ENCODE measurements around the gene HID1. TPM values are rescaled to one million over a fixed set of nuclear protein-coding genes. Genes with fewer than 3 reads are reported as not detected.
A peak's percentile ranks its signal among the peaks of the same experiment; 100 is the strongest.

Gene HID1
- total RNA-seq, 4 donors from 2014 or later = 4.6 to 21.9 (median 10.8) TPM

DNA sequence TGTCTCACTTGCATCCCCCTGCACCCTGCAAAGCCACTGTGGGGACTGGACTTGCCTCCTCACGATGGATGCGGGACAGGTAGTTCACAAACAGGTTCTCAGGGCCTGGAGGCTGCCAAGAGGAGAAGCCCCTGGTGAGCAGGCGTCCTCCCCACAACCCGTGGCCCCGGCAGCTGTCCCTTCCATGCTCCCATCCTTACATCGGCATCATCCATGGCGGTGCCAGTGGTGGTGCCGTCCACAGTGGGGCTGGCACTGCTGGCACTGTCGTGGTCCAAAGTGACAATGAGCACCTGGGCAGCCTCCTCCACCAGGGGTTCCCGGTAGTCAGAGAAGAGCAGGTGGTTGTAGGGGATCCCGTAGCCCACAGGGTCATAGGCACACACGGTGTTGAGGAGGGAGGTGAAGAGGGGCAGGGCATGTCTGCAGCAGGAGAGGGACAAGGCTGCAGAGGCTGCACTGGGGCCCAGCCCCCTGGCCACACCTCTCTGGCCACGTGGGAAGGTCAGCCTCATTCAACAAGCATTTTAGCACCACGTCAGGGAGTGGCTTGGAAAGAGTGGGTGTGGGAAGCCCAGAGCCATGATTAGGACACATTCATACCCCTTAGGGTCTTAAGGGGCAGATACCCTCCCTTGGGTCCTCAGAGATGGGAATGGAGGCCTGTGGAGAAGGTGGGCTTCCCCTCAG lies 12.6 kb downstream of the HID1 start:
- WGBS, 2 donors (ENCODE audit: low coverage in 1 of 2) = 46% methylated on average over 3 of the region's 14 CpGs; no CpG with 5 or more reads in 1 of the 2 donors
- ATAC-seq = no peak
- no peak overlapping the region for H3K27ac ChIP-seq

DNA sequence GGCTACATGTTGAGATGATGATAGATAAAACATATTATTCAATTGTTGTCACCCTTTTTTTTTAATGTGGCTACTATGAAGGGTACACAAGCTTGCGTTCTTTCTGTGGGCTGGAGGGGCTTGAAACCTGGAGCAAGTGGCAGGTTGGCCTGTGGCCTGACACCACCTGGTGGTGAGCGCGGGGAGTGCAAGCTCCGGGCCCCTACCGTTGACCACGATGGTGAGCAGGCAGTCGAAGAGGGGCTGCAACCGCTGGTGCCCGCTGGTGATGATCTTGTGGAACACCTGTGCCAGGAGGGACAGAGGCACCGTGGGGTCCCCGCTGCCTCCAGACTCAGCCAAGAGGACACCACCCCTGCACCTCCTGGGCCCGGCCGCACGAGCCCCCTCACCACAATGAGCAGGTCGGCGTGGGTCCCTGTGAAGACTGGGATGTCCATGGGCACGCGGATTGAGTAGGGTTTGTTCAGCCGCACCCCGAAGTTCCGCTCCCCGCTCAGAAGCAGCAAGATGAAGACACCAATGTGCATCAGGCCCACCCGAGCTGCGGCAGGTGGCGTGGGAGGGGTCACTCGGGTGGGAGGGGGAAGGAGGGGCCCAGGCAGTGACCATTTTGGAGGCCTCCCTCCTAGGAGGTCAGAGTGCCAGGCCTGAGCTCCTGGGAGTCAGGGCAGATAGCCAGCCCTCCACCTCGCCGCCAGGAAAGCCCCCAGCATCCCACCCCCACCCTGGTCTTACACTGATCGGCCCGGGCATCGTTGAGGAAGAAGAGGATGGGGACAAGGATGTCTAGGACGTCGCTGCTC lies 14.4 kb downstream of the HID1 start:
- WGBS, 2 donors (ENCODE audit: low coverage in 1 of 2) = 2 to 10% methylated on average over 2 to 6 of the region's 33 CpGs
- peak; percentile 28 for ATAC-seq
- TF ChIP-seq POLR2A (IDR thresholded peaks at IDR 0.05) = no peak
- TF ChIP-seq, protein P1, sequence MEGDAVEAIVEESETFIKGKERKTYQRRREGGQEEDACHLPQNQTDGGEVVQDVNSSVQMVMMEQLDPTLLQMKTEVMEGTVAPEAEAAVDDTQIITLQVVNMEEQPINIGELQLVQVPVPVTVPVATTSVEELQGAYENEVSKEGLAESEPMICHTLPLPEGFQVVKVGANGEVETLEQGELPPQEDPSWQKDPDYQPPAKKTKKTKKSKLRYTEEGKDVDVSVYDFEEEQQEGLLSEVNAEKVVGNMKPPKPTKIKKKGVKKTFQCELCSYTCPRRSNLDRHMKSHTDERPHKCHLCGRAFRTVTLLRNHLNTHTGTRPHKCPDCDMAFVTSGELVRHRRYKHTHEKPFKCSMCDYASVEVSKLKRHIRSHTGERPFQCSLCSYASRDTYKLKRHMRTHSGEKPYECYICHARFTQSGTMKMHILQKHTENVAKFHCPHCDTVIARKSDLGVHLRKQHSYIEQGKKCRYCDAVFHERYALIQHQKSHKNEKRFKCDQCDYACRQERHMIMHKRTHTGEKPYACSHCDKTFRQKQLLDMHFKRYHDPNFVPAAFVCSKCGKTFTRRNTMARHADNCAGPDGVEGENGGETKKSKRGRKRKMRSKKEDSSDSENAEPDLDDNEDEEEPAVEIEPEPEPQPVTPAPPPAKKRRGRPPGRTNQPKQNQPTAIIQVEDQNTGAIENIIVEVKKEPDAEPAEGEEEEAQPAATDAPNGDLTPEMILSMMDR (IDR thresholded peaks at IDR 0.05) = peak in 3 of 4 experiments; percentile 82 to 96 (median 93)

More for the DNA sequence above, 12.6 kb downstream of the HID1 start:
- peaks cover 8% of the 10 kb centered on the region for H3K27me3 ChIP-seq
- peaks cover 0 to 11% of the 10 kb centered on the region in 2 donors for H3K36me3 ChIP-seq
- H3K4me3 ChIP-seq = no peak overlapping the region
- peaks cover 0 to 14% (median 0%) of the 10 kb centered on the region in 3 donors for H3K4me1 ChIP-seq
- no peaks in the 10 kb centered on the region for H3K9me3 ChIP-seq
- TF ChIP-seq, protein P1 (IDR thresholded peaks at IDR 0.05) = no peak
- TF ChIP-seq POLR2AphosphoS5 (IDR thresholded peaks at IDR 0.05) (no peak), POLR2A (IDR thresholded peaks at IDR 0.05) (no peak), EP300 (IDR thresholded peaks at IDR 0.05) (no peak)

DNA sequence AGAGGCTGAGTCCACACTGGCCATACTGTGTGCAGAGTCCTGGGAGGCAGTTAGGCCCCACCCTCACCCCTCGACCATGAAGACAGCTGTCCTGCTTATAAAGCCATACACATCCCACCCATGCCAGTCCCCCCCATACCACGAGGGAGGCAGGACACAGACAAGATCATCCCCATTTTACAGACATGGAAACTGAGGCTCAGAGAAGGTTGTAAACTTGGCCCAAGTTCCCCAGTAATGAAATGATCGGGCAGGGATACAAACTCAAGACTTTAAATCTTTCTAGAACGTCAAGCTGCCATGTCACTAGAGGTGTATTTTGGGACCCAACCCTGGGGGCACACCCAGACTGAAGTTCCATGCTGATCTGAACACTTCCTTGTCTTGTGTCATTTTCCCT lies 16.5 kb downstream of the HID1 start:
- WGBS, 2 donors (ENCODE audit: low coverage in 1 of 2) = 100% methylated on average over 1 of the region's 4 CpGs; no CpG with 5 or more reads in 1 of the 2 donors
- peaks cover 0 to 5% (median 0%) of the 10 kb centered on the region in 3 donors for H3K4me1 ChIP-seq

More for the DNA sequence above, 14.4 kb downstream of the HID1 start:
- Histone ChIP-seq H3K27ac (no peak overlapping the region), H3K36me3 (peaks cover 0 to 14% of the 10 kb centered on the region in 2 donors), H3K27me3 (peaks cover 12% of the 10 kb centered on the region), H3K9me3 (no peaks in the 10 kb centered on the region), H3K4me1 (peaks cover 0 to 14% (median 0%) of the 10 kb centered on the region in 3 donors), H3K4me3 (no peak overlapping the region)

DNA sequence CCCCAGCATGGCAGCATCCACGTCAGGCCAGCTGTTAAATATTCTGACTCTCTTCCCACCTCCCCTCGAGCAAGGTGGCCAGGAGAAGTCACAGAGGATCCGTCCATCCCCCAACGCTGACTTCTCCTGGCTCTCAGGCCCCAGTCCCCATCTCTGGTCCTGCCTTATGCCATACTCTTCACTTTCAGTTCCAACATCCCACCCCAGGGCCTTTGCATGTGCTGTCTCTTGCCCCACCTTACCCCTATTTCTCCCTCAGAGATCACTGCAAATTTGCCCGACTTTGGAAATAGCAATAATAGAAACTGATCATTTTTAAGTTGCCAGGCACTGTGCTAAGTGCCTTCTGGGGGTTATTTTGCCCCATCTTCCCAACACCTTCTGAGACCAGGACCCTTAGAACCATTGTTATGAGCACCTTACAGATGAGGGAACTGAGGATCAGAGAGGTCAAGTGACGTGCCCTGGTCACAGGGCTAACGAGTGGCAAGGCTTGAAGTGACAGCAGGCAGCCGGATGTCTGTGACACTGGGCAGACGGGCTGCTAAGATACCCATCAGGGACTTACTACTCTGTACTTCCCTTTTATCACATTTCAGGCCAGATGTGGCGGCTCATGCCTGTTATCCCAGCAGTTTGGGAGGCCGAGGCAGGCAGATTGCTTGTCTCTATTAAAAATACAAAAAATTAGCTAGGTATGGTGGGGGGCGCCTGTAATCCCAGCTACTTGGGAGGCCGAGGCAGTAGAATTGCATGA lies 17.7 kb downstream of the HID1 start:
- no peak overlapping the region for H3K27ac ChIP-seq
- H3K9me3 ChIP-seq = no peaks in the 10 kb centered on the region
- ATAC-seq = no peak
- no peak overlapping the region for H3K4me3 ChIP-seq
- peaks cover 0 to 5% (median 0%) of the 10 kb centered on the region in 3 donors for H3K4me1 ChIP-seq
- TF ChIP-seq POLR2A (IDR thresholded peaks at IDR 0.05) (no peak), EP300 (IDR thresholded peaks at IDR 0.05) (no peak), POLR2AphosphoS5 (IDR thresholded peaks at IDR 0.05) (no peak)
- TF ChIP-seq, protein P1 (IDR thresholded peaks at IDR 0.05) = no peak
- peaks cover 38% of the 10 kb centered on the region for H3K27me3 ChIP-seq
- WGBS, 2 donors (ENCODE audit: low coverage in 1 of 2) = 64 to 82% methylated on average over 6 to 11 of the region's 13 CpGs
- peaks cover 0 to 14% of the 10 kb centered on the region in 2 donors for H3K36me3 ChIP-seq

More for the DNA sequence above, 16.5 kb downstream of the HID1 start:
- no peak overlapping the region for H3K4me3 ChIP-seq
- H3K27ac ChIP-seq = no peak overlapping the region
- TF ChIP-seq POLR2A (IDR thresholded peaks at IDR 0.05) = no peak
- TF ChIP-seq, protein P1 (IDR thresholded peaks at IDR 0.05) = no peak
- no peak for TF ChIP-seq POLR2AphosphoS5 (IDR thresholded peaks at IDR 0.05)
- no peak for TF ChIP-seq EP300 (IDR thresholded peaks at IDR 0.05)
- peaks cover 0 to 14% of the 10 kb centered on the region in 2 donors for H3K36me3 ChIP-seq
- no peak for ATAC-seq
- H3K9me3 ChIP-seq = no peaks in the 10 kb centered on the region
- H3K27me3 ChIP-seq = peaks cover 25% of the 10 kb centered on the region
